Frontal cortex (tissue), 4 donors: ENCODE results near the gene NEUROD1. TPM values are rescaled to one million over a fixed set of nuclear protein-coding genes. Genes with fewer than 3 reads are reported as not detected.

Experiments
- DNase-seq, 2 donors: peaks; one replicate each; pipeline ENCODE4 v3.0.0; 2012; ENCODE audit warnings: low spot score in 2 of 2
- FAIRE-seq: peaks from 2 replicates; lab custom pipeline; 2012; peaks lifted over from hg19 to GRCh38; lab: Jason Lieb, UNC
- total RNA-seq: library from RNA; depleted of rRNA; stranded (reverse); fragments of >200 nt; gene quantifications from one replicate; pipeline ENCODE4 v1.2.3, GENCODE V29; 2014
- donor health status: control.
- donor health status: control.
- donor health status: control.

The NEUROD1 gene
- total RNA-seq, 1 donor from 2014 or later, result 4.9 TPM

- FAIRE-seq, result no peak
- no peak for DNase-seq
Observed at GRCh38 chr2:181682026-181682789, 1.9 kb upstream of the NEUROD1 start.

GRCh38 chr2:181680937-181681811, 857 bp upstream of the NEUROD1 start:
- DNase-seq, result peak in 1 of 2 donors; percentile 12
- FAIRE-seq, result no peak

GRCh38 chr2:181679544-181679979, 755 bp downstream of the NEUROD1 start:
- FAIRE-seq, result no peak
- no peak for DNase-seq

- DNase-seq (no peak), FAIRE-seq (no peak)
Observed at GRCh38 chr2:181678861-181679543, 1.3 kb downstream of the NEUROD1 start.

- no peak for DNase-seq
Observed at GRCh38 chr2:181677912-181678586, 2.3 kb downstream of the NEUROD1 start.

GRCh38 chr2:181675254-181675653, 5.1 kb downstream of the NEUROD1 start:
- no peak for DNase-seq
- FAIRE-seq, result no peak

More at GRCh38 chr2:181677912-181678586, 2.3 kb downstream of the NEUROD1 start:
- FAIRE-seq, result no peak

- no peak for FAIRE-seq
- DNase-seq, result no peak
Observed at GRCh38 chr2:181674461-181674860, 5.9 kb downstream of the NEUROD1 start.

- FAIRE-seq (no peak), DNase-seq (no peak)
Observed at GRCh38 chr2:181673173-181673572, 7.1 kb downstream of the NEUROD1 start.

GRCh38 chr2:181672255-181673008, 7.9 kb downstream of the NEUROD1 start:
- FAIRE-seq (no peak), DNase-seq (no peak)

GRCh38 chr2:181670632-181671031, 9.7 kb downstream of the NEUROD1 start:
- DNase-seq (no peak), FAIRE-seq (no peak)

GRCh38 chr2:181667234-181667633, 13.1 kb downstream of the NEUROD1 start:
- DNase-seq, result no peak
- no peak for FAIRE-seq

GRCh38 chr2:181662287-181662686, 18.0 kb downstream of the NEUROD1 start:
- DNase-seq, result no peak
- FAIRE-seq, result no peak

- FAIRE-seq, result no peak
Observed at GRCh38 chr2:181660181-181660580, 20.1 kb downstream of the NEUROD1 start.

GRCh38 chr2:181658444-181658843, 21.9 kb downstream of the NEUROD1 start:
- no peak for FAIRE-seq

More at GRCh38 chr2:181660181-181660580, 20.1 kb downstream of the NEUROD1 start:
- no peak for DNase-seq

GRCh38 chr2:181657379-181657778, 22.9 kb downstream of the NEUROD1 start:
- no peak for FAIRE-seq
- DNase-seq, result no peak

More at GRCh38 chr2:181658444-181658843, 21.9 kb downstream of the NEUROD1 start:
- no peak for DNase-seq

- DNase-seq (peak in 1 of 2 donors; percentile 45), FAIRE-seq (no peak)
Observed at GRCh38 chr2:181656450-181657291, 23.6 kb downstream of the NEUROD1 start, which contains the start of gene CERKL. CERKL (minus strand) TSS chr2:181657105; CDS start chr2:181657006, 99 bp downstream.

GRCh38 chr2:181655519-181655918, 24.8 kb downstream of the NEUROD1 start:
- no peak for DNase-seq
- no peak for FAIRE-seq

- DNase-seq (no peak), FAIRE-seq (no peak)
Observed at GRCh38 chr2:181649436-181649979, 30.8 kb downstream of the NEUROD1 start.
